GM18499 (cell line): ENCODE results near the gene VSIG10L2.

Experiments used
- ATAC-seq: cut with Tn5 transposase; IDR thresholded peaks from one replicate; pipeline ENCODE4 v1.9.1; 2021; ENCODE audit warnings: moderate number of reproducible peaks; ENCODE audit not compliant: insufficient read depth, unreplicated experiment

VSIG10L2 gene

DNA sequence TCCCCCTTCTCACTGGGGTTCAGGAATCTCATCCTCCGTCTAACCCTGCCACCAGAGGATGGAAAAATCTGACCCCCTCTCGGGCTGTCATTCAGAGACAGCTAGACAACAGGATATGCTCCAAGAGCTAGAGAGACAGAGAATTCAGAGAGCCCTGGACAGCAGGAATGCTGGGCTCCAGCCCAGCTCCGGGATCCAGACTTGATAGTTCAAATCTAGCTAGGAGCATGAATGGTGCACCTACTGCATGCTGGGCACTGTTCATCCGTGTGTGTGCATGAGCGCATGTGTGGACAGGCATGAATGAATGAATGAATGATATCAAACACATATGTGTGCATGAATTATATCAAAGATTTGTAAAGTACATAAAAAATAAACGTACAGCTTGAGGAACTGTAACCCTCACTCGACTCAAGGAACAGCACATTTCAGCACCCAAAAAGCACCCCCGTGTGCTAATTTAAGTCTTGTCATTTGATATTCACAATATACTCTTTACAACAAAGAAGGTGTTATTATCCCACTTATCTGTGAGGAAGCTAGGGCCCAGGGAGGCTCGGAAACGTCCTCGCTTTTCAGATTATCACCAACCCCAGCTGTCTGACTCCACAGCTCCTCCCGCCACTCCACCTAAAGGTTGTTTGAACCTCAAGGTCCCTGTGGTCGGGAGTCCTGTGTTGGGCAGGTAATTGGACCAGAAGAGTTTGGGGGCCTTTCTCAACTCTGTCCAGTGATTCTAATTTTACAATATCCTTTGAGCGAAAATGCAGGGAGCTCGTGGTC lies 640 bp upstream of the VSIG10L2 start:
- ATAC-seq: no peak

DNA sequence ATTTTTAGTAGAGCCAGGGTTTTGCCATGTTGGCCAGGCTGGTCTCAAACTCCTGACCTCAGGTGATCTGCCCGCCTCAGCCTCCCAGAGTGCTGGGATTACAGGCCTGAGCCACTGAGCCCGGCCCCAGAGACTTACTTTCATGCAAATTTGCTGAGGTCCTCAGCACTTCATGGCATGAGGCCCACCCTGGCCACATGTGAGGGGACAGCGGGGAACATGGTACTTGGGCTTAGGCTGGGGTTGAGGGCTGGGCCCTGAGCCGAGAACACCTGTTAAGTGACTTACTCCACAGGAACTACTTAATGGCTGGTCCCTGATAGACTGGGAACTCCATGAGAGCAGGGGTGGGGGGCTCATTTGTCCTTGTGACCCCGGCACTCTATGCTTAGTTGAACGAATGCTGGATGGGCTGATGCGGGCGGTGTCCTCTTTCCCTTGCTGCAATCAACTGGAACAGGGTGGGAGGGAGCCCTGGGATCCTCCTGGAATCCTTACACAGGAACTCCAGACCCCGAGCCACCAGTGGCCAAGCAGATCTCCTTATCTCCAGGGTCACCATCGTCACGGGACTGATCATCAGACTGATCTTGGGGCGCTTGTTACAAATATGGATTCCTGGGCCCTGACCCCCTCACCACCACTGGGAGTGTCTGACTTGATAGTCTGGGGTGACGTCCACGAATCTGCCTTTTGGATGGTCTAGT lies 1.0 kb downstream of the VSIG10L2 start:
- ATAC-seq: no peak

DNA sequence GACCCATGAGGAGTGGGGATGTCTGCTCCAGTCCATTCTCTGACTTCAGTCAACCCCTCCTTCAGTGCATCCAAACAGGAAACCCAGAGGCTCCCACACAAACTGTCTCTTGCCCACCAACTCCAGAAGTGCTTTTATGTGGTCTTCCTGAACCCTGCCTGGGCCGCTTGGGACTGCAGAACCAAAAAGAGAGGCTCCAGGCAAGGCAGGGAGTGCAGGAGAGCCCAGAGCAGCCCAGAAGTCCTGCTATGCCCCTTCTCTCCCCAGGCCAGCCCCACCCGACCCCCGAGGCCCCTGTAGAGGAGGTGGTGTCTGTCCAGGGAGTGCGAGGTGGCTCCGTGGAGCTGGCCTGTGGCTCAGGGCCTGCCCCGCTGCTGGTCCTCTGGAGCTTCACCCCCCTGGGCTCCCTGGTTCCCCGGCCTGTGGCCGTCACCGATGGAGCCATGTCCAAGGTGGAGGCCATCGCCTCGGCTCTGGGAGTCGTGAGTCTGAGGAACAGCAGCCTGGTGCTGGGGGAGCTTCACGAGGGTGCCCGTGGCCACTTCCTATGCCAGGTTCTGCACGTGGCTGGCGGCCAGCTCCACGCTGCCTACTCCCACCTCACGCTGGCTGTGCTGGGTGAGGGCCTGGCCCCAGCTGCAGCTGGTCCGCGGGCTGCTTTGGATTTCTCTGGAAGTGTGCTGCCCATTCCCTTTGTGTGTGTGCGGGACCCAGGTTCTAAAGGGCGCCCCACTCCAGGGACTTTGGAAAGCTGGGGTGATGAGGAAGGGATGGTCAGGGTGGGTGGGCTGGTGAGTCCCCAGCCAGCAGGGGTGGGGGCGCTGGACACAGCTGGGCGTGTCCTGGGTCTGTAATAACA lies 1.8 kb downstream of the VSIG10L2 start:
- no peak for ATAC-seq

DNA sequence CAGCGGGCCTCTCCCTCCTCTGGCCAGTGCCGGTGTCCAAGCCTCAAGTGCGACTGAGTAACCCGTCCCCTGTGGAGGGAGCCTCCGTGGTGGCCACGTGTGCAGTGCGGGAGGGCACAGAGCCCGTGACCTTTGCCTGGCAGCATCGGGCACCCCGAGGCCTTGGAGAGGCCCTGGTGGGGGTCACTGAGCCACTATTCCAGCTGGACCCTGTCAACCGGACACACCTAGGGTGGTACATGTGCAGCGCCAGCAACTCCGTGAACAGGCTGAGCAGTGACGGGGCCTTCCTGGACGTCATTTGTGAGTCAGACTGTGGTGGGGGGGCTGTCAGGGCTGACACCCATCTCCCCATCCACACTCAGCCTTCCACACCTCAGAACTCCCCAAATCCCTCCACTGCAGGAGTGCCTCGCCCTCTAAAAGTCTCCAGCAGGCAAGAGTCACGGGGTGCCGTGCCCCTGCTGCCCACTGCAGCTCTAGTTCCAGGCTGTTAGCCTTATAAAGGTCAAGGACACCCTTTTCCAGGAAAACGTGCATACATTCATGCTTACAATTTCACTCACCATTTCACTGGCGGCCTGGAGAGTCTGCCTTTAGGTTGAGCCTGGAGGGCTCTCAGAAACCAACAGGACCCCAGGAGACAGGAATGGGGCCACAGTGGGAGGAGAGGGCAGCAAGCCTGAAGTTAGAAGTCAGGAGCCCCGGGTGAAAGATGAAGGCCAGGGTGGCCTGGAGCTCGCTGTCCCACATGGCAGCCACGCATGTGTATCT lies 2.6 kb downstream of the VSIG10L2 start:
- ATAC-seq: no peak

DNA sequence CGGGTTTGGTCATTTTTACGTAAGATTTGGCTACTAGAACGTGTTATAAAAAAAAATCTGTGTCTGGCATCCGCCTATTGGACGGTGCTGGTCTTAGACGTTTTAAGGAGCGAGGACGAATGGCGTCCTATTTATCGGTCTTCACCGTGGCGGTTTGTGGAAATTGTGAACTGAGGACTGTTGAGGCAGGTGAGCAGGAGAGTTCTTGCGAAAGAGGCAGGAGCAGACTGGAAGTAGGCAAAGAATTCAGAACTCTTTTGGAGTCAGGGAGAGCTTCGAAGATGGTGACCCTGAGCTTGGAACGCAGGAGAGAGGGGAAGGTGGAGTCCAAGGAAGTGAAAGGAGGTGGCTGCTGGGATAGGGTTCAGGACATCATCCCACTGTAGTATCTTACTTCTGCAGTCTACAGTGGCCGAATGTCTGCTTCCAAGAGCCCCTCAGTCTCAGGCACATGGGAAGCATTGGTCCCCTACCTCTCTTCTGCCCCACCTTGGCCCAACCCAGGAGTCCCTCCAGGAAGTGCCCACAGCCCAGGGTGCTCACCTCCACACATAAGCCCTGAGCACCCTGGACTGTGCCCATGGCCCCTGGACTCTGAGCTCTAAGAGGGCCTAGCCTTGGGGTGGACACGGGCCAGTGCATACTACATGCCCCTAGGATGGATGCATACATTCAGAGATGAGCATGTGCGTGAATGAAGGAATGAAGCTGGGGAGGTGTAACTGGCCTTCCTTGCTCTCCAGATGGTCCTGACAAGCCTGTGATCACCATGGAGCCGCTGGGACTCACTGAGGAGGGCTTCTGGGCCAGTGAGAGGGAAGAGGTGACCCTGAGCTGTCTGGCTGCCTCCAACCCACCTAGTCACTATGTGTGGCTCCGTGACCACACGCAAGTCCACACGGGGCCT lies 3.7 kb downstream of the VSIG10L2 start:
- ATAC-seq: no peak

DNA sequence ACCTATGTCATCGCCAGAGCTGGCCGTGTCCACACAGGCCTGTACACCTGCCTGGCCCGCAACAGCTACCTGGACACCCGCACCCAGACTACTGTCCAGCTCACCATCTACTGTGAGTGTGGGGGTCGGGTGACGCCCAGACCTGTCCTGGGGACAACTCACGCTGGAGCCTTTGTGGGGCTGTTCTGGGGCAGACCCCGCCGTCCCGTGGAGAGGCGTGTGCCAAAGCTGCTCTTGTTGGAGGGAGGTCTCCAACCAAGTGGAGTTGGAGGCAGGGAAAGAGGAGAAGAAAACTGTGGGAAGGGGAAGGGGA lies 4.3 kb downstream of the VSIG10L2 start:
- no peak for ATAC-seq

DNA sequence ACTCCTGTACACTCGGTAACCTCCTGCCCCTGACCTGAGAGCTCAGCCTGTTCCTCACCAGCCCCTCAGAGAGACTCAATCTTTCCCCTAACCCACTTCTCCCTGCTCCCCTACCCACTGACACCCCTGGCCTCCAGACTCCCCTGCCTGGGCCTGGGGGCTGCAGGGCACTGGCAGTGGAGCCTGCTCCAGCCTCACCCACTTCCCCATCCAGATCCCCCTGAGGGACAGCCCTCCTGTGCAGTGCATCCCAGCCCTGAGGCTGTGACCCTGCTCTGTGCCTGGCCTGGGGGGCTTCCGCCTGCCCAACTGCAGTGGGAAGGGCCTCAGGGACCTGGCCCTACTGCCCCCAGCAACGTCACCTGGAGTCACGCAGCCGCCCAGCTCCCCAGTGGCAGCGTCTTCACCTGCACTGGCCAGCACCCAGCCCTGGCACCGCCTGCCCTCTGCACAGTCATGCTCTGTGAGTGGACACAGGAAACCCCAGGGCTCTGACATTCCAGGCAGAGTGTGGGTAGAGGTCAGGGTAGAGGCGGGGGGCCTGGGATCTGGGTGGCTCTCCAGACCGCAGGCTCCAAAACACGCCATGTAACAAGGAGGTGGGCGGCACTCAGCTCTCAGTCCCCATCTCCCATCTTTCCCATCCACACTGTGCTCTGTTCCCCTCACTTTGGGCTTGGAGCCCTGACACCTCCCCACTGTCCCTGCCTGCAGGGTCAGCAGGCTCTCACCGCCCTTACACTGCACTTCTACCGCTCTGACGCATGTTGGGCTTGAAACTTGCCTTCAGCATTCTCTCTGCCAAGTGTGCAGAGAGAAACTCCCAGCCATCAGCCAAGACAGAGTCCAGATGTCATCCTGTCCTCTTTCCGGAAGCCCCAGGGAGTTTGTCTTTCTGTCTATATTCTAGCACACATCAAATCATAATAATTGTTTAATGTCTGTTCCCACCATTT lies 5.1 kb downstream of the VSIG10L2 start:
- ATAC-seq: no peak

DNA sequence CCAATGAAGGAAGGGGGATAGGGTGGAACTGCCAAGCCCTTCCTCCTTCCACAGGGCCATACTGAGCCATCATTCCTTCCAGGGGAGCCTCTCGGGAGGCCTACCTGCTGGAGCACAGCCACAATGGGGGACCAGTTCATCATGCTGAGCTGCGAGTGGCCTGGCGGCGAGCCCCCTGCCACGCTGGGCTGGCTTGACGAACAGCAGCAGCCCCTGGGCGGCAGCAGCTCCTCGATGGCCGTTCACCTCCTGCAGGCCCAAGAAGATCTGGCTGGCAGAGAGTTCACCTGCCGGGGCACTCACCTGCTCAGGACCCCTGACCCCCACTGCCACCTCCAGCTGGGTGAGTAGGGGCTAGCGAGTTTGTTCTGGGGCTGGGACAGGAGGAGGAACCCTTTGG lies 5.9 kb downstream of the VSIG10L2 start:
- no peak for ATAC-seq

DNA sequence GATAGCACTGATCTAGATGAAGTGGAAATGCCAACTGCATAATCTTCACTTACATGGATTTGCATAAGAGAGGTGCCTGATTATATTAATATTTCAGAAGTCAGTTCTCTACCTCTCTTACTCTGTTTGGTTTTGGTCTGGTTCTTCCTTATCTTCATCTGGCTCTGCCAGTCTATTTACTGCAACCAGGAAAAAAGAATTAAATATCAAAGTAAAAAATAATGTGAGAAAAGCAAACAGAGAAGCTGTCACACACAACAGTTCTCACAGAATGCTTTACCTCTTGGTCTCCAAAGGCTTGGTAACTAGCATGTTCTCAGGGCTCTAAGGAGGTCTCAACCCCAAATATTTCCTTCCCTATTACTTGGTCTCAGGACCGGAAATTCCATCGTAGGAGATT lies 6.7 kb downstream of the VSIG10L2 start:
- no peak for ATAC-seq

DNA sequence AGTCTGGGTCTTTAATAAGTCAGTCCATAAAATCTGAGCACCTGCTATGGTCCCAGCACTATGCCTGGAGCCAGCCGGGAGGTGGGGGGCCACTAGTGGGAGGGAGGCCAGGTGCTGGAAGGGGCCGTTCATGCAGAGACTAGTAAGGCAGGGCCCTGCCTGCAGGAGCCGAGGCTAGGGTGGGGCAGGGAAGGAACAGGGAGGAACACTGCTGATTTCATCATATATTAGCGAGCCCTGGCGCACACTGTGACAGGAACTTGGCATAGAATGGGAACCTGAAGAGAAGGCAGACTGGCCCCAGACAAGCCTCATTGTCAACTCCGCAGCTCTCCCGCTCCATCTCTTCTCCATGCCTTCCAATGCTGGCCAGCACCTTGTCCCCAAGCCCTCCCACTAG lies 7.1 kb downstream of the VSIG10L2 start:
- no peak for ATAC-seq

DNA sequence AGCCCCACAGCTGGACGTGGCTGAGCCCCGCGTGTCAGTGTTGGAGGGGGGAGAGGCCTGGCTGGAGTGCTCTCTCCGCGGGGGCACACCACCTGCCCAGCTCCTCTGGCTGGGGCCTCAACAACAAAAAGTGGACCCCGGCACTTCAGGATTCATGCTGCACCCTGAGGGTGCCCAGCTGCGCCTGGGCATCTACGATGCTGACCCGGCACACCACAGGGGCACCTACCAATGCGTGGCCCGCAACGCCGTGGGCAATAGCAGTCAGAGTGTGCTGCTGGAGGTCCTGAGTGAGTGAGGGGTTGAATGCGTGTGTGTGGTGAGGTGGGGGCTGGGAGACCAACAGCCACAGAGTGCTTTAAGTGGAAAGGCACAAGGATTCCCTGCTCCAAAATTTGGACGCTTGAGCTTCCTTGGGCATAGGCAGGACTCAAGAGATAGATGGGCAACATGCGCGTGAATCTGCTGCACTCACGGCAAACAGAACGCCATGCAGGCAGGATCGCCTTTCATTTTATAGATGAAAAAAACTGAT lies 7.6 kb downstream of the VSIG10L2 start:
- ATAC-seq: no peak

DNA sequence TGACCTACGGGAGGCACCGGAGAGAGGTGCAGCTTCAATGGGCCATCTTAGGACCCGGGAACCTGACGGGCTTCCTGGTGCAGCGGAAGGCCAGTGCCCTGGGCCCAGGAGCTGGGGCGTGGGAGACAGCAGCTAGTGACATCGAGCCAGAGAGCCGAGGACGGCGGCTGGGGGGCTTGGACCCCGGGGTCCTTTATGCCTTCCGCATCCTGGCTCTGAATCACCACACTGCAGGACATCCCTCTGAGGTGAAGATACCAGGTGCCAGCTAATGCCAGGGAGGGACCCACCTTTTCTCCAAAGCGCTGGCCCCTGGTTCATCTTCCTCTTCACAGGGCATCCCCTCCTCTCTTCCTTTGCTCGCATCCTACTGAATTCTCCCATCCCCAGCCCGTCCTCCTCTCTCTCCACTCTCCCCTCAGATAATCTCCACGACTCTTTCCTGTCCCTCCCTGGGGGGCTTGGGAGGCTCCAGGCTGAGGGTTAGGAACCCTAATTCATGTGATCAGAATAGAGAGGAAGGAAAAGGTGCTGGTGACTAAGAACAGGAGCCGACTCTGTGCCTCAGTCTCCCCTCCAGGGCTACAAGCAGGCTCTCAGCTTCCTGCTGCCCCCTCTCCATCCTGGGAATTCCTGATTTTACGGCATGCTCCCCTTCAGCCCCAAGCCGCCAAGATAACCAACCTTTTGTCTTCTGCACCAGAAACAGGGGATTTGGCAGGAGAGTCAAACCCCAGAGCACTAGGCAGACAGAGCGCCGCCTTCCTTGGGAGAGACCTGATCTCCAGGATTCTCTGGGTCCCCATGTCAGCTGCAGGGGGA lies 8.5 kb downstream of the VSIG10L2 start:
- no peak for ATAC-seq

DNA sequence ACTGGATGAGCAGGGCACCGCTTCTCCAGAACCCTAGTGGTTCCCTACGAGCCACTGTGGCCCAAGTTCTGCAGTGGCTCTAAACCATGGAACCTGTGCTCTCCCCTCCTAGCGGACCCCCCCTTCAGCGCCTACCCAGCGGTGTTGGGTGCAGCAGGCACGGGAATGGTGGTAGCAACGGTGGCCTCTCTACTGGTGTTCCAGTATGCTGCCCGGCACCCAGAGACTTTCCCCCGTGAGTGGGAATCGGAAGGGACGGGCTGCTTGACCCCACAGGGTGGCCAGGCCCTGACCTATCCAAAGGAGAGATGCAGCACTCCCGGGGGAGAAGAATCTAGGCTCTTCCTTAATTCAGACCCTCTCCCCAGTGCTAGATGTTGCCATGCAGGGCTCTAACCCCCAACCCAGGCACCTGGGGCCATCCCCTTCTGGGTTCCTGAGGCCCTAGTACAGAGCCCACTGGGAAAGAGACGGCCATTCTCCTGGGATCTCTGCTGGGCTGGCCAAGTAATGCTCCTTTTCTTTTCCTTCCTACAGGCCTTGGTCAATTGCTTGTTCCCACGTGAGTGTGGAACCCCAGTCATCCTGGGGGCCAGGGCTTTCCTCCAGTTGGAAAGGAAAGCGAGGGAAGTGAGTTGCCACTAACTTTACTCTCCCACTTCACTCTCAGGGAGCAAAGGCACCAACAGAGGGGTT lies 9.2 kb downstream of the VSIG10L2 start:
- no peak for ATAC-seq

DNA sequence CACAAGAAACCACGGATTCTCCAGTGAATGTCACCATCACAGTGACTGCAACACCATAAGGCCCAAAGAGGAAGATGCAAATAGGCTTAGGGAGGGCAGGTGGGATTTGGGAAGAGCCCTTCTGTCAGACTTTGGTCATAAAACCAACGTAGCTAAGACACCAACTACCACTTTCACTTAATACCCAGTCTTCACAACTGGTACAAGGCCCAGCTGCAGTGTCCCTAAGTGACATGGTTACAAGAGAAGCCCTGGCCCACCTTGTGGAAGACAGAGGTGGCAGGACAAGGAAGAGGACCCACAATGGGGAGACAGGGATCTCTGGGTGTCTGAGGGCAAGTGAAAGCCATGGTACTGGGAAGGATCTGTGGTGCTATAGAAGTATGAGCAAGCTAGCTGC lies 10.0 kb downstream of the VSIG10L2 start:
- no peak for ATAC-seq

DNA sequence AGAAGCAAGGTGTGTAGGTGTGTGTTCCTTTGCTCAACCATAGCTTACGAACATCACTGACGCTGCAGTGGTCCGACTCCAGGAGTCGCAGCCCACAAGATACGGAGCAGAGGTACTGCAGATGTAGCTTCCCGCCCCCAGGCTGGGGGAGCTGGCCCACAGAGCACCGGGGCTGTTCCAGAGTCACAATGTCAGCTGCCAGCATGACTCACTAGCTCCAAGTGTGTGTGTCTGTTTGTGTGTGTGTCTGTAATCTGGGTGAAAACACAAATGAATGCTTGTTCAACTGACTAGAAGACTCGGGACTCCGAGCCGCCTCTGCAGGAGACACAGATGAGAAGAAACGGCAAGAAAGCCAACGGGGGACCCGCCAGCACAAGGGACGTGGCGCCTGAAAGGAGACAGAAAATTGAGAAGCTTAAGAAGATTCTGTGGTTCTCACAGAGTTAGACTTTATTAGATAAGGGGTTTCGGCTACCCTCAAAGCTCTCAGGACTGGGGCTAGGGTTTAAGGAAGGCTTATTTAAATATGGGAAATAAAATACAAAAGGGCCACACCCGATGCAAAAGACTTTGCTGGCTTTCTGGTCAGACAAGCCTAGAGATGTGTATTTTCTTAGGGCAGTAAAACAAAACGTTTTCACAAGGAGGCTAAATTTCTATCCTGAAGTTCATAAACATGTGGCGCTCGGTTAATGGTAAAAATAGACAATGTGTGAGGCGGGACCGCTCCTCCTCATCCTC lies 10.7 kb downstream of the VSIG10L2 start:
- ATAC-seq: no peak
